GM19324 (cell line): ENCODE data around the gene TTC39A.

Experiments used
- ATAC-seq: cut with Tn5 transposase; IDR thresholded peaks from one replicate; pipeline ENCODE4 v1.9.1; 2021; ENCODE audit warnings: mild to moderate bottlenecking, moderate library complexity; ENCODE audit not compliant: unreplicated experiment, low FRiP score

Gene TTC39A

DNA sequence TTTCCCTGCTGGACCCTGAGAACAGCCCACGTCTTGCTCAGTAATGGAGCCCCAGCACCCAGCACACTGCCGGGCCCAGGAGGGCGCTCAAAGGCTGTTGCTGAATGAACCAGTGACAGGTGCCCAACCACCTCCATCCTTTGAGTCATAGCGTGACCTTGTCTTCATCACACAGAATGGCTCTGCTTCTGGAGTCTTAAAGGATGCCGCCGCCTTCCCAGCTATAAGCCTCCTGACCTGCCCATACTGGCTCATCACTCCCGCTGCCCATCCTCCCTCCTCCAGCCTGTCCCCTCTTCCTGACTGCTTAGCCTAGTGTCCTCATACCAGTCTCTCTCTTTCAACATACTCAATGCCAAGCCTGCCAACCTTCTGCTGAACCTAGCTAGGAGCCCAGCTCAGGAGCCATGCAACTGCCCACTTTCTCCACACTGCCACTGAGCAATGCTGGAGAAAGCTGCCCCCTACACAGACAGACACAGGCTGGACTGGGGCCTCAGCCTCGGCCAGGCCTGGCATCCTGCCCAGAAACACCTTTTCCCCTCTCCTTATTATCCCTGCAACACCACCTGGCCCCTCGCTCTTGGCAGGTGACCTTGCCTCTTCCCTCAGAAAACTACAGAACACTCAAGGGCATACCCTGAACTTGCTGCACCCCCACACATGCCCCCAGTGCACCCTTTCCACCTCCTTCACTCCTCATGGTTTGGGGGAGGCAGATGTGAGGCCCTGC lies 14.1 kb downstream of the TTC39A start:
- no peak for ATAC-seq

DNA sequence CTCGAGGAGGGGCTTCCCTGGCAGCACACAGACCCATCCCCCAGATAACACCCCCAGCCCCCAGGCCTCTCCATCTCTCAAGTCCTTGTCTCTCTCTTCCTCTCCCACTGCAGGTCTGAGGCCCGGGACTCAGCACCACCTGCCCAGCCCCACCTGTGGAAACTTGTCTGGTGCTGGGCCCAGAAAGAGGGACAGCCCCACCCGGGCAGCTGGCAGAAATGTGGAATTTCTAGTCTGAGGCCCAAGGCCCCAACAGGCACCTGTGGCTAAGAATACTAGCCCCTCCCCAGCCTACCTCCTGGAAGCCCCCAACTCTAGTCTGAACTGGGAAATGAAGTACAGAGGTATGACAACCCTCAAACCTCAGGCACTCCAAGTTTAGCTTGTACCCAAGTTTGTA lies 15.4 kb downstream of the TTC39A start:
- no peak for ATAC-seq

DNA sequence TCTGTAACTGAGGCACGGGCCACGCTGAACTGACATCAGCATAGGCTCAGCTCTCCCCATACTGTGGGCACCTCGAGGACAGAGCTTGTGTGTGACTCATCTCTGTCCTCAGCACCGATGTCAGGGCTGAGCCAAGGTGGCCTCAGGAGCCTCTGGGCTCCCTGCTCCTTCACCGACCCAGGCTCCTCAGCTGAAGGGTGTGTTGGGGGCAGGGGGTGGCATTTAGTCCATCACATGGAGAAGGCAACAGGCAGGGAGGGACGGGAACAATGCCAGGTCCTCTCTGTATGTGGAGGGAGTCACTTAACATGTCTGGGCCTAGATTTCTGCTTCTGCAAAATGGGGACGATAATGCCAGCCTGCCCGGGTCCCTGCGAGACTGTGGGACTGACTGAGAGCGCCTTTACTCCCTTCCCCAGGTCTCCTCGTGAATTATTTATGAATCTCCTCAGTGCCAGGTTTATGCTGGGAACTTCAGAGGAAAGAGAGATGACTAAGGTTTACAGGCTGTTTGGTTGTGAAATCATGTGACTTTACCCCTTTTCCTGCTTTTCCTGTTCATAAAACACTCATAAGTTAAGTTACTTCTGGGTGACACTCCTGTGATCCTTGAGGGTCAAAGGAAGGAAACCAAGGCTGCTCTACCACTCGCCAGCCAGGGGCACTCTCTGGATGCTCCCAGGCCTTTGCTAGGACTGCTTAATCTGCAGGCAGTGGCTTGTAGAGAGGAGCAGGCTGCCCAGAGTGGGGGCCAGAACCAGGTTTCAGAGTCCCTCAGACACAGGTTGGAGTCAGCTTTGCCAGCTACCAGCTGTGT lies 16.2 kb downstream of the TTC39A start:
- no peak for ATAC-seq

DNA sequence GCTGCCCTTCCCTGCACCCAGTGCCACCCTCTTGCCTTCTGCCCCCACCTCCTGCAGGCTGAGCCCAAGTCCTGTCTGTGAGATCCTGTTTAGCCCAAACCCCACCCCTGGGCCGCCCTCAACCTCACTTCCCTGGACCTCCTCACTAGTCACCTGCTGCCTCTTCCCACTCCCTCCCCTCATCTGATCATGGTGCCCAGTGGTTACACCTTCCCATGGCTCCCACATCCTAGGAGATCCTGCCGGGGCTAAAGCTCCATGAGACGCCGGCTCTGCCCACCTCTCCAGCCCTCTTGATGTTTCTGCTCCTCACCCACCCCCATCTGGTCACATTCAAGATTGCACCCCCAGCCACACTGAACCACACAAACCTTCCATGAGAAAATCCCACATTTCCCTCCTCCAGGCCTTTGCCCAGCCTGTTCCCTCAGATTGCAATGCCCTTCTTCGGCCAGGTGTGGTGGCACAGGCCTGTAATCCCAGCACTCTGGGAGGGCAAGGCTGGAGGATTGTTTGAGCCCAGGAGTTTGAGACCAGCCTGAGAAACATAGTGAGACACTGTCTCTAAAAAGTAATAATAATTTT lies 17.0 kb downstream of the TTC39A start:
- ATAC-seq = no peak

DNA sequence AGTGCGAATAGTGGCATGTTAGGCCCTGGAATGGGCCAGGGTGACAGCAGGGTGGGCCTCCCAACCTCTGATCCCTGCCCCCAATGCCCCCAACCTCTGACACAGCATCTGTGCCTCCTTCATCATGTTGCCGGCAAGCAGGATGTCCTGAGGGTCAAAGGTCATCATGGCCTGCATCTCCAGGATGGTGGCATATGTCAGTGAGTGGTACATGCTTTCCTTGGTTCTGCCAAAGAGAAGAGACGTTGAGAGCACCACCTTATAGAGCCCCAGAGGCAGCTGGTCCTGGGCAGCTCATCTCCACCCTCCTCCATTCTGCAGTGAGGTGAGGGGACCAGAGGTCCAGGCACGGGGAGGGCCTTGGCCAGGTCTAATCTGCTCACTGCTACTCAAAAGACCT lies 17.6 kb downstream of the TTC39A start:
- no peak for ATAC-seq

DNA sequence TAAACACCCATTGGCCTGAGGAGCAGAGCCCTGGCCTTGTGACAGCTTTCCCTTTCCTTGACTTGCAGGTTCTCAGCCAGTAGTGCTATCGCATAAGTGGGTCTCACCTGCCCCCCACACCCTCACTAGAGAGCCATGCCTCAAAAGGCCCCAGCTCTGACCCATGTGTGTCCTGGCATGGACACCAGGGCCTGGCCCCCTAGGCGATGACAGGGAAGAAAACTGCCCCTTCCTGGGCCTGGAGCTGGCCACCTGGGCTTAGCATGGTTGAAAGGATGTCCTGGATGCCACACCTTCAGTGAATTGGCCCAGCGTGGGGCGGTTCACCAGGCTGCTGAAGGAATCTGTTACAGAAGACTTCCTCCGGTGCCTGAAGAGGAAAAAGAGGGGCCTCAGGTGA lies 18.5 kb downstream of the TTC39A start:
- ATAC-seq = no peak

DNA sequence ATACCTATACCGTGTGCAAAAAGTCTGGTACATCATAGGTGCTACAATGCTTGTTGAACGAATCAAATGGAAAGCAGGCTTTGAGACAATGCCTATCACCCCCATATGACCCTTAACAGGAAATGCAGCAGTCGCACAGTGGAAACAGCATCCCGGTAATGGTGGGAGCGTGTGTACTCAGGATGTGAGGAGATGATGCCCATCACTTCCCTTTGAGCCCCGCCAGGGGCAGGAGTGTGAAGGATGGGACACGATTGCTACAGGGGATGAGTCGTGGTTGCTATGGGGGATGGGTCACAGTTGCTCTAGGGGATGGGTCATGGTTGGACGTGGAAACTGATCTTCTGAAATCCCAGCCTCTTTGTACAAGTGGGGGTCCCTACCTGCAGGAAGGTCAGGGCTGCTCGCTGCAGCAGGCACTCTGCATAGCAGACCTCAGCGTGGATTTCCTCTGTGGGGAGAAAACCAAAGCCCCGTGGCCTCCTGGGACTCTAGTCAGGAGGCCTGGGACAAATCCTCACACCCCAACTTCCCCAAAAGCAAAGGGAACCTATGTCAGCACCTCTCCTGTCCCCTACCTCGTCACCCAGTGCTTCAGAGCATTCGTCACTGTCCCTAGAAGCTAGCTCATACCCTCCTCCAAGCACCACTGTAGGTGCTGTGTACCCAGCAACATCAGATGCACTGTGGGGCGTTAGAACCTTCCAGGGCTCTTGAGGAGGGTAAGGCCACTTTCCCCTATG lies 19.3 kb downstream of the TTC39A start:
- ATAC-seq = no peak

DNA sequence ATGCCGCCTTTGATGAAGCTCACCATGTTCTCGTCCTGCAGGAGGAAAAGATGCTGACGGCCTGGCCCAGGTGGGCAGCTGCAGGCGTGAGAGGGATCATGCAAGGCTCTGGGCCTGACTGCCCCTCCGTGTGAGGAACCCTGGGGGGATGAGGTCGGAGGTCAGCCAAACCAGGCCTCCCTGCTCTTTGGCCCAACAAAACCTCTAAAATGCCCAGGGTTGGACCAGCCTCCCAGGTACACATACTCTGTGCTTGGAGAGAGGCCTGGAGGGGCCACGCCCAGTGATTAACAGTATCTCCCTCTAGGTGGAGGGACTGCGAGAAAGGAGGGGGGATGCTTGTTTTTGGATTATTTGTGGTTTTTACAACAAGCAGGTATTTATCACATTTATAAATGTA lies 21.1 kb downstream of the TTC39A start:
- ATAC-seq = no peak

DNA sequence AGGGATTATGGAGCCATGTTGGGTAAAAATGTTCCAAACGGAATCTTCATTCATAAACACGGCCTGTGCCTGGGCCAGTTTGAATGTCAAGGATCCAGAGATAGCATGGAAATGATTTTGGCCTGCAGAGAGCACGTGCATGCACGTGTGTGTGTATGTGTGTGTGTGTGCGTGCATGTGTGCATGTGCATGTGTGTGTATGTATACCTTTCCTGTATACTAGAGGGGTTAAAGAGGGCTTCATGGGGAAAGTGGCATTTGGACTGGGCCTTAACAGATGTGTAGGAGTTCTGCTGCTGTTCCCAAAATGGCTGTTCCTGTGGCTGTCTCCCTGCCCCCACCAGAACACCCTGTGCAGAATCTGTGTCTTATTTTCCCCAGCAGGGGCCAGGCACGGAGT lies 21.7 kb downstream of the TTC39A start:
- no peak for ATAC-seq

DNA sequence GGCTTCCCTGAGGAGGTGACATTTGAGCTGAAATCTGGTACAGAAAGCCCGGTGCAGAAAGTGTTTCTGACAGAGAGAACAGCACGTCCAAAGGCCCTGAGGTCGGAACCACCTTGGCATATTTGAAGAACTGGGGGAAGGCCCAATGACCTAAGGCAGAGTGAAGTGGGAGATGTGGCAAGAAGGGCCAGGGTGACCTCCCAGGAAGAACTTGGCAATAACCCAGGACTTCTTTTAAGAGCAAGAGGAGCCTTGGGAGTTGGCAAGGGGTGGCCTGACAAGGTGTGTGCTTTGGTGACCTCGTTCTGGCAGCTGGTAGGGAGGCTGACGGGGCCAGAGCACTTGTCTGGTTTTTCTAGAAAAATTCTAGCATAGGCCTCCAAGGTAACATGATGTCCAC lies 23.4 kb downstream of the TTC39A start:
- no peak for ATAC-seq

DNA sequence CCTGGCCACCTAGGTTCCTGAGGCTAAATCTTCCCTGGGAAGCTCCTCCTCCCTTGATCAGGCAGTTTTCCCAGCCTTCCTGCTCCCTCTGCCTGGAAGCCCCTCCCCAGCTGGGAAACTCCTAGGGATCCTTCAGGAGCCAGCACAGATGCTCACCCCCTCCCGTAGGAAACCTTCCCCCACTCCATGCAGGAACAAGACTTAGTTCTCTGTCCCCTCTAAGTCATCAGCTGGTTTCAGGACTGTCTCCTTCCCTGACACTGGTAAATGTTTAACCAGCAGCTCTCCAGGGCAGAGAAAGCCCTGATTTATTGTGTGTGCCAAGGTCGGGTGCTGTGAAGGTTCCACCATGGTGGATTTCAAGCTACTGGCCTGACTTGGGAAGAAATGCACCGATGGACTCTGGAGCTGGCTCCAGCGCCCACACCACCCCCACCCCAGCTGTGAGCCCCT lies 25.0 kb downstream of the TTC39A start:
- no peak for ATAC-seq

DNA sequence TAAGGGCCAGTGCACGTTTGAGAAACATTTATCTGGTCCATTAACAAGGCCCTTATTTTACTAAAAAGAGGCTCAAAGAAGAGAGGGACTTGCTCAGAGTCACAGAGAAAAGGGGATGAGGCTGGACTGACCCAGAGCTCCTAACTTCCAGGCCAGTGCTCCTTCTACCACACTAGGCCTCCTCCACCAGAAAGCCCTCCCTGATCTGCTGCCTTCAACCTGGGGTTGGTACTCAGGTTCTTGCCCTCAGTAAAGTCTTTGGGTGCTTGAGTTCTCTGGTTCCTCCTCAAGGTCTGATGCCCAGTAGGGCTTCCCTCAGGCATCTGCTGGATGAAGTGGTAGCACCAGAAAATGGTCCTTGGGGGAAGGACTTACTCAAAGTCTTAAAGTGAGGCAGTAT lies 26.0 kb downstream of the TTC39A start:
- ATAC-seq = no peak

DNA sequence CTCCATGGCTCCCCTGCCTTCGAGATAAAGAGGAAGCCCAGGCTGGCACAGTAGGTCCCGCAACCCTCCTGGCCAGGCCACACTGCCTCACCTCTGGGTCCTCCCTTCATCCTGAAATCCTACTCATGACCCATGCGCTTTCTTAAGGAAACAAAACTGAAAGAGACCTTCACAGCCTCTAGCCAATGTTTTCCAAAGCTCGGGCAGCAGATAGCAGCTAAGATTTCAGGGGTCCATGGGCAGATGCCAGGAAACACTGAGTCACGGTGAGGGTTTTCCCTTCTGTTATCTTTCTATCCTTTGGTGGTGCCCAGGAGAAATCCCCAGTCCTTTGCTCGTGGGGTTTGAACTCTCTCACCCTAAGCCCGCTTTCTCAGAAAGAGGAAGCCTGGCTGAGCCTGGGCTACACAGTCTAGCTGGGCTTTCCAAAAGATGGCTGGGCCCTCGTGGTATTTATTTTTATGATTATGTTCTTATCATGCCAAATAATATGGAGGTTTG lies 26.6 kb downstream of the TTC39A start:
- no peak for ATAC-seq

DNA sequence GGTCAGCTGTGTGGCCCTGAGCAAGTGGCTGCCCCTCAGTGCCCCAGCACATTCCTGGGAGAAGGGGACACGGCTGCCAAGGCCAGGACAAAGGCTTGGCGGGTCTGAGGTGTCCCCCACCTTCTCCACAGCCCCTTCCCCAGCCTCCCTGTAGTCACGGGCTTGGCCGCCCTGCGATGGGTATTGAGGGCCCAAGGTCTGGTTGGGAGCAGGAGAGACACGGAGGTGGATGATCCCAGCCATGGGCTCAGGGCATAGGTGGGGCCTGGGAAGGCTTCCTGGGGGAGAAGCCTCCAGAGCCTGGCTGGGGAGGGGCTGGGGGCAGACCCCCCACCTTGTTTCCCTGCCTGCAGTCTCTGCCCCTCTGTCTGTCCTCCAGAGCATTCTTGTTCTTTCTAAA lies 27.0 kb downstream of the TTC39A start:
- ATAC-seq = no peak

DNA sequence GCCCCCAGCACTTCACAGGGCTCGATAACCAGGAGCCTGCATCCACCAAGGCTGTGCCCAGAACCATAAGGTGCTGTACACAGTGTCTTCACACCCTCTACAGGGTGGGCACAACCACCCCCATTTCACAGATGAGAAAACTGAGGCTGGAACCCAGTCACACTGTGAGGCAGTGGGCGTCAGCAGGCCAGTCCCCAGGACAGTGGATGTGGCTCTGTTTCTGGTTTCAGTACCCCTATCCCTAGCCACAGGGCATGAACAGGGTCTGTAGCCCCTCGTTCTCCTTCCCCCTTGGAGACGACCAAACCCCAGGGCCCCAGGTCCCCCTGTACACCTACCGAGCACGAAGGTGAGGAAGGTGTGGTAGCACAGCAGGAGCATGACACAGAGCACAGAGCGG lies 27.6 kb downstream of the TTC39A start:
- no peak for ATAC-seq

DNA sequence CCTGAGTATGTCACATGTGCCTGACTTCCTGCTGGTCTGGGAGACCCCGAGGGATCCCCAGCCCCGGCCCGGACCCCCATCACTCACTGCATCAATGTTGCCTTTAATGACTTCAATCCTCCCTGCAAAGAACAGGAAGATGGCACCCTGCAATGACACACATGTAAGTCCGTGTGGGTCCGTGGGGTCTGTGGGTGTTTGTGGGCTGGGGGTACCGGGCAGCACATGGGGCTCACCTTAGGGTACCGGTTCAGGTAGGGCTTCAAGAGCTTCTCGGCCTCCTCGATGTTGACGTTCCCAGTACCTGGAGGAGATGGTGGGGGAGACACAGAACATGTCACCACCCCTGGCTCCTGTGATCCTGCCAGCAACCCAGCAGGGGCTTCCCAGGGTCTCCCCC lies 28.1 kb downstream of the TTC39A start:
- ATAC-seq = no peak

DNA sequence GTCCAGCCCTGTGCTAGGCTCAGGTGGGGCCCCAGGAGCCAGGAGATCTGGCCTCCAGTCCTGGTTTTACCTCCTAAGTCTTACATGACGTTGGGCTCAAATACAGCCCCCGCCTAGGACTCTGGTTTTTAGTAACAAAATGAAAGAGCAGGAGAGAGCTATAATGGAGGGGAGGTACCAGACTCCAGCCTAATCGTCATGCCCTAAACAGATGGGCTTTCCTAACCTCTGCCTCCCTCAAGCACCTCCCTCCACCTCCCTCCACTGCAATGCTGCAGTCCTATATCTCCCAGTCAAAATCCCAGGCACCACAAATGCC lies 28.6 kb downstream of the TTC39A start:
- no peak for ATAC-seq

DNA sequence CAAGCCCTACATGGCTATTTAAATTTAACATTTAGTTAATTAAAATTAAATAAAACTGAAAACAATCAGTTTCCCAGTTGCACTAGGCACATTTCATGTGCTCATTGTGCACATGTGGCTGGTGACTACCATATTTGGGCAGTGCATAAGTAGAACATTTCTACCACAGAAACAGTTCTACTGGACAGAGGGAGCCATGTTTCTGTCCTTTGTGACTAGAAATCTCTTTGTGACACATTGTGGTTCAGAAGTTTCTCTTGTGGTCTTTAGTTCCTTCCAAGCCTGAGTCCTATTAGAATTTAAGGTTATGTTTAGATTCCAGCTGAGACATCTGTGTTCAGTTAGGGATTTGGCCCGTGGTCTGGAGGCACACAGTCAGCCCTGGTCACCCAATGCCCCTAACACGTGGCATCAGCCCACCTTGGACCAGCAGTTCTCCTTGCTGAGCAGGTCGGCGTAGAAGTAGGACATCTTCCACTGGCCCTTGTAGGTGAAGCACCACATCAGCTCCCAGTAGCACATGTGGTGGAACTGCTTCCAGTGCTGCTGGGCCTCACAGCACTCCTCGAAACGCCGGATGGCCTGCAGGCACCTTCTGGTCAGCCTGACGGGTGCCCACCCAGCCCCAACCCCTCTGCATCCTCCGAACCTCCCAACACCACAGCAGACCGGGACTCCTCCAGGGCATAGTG lies 29.1 kb downstream of the TTC39A start:
- ATAC-seq = no peak

DNA sequence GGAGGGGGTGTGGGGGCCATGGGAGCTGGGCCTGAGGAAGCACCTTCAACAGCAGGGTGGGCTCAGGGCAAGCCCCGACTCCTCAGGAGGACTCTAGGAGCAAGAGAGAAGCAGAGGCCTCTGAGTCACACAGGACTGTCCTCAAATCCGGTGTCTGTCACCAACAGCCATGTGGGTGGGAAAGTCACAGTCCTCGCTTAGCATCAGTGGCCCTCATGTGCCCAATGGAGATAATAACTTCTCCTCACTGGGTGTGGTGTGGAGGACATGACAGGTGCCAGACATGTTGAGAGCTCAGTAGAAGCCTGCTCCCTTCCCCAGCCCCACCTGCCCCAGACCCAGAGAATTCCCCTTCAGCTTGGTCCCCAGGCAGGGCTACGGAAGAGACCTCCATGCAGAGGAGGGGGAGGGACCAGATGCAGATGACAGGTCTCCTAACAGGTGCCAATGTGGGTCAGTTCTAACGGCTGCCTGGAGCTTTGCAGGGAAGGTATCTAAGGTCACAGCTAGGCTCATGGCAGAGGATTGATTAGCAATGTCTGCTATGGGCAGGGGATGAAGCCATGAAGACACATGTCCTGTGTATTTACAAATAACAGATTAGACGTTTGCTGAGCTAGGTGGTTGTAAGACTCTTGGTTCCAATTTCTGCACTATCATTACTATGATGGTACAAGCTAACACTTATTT lies 30.2 kb downstream of the TTC39A start:
- no peak for ATAC-seq
